ENCODE results near the gene CDC37L1. TPM values are rescaled to one million over a fixed set of nuclear protein-coding genes. Genes with fewer than 3 reads are reported as not detected.

Gene CDC37L1
- total and polyA plus RNA-seq, 9 of the 15 experiments (the other 6 are each of a cell fraction or from before 2014, with no cell fraction given) = 1.5 to 7.9 (median 6.0) TPM

GRCh38 chr9:4740638-4741364, 61.4 kb downstream of the CDC37L1 start, which contains the start of gene AK3 (continued):
- TF ChIP-seq ZNF764 (CRISPR knock-in tag; IDR thresholded peaks at IDR 0.05; ENCODE audit: low read depth) = no peak
- TF ChIP-seq, protein P1, sequence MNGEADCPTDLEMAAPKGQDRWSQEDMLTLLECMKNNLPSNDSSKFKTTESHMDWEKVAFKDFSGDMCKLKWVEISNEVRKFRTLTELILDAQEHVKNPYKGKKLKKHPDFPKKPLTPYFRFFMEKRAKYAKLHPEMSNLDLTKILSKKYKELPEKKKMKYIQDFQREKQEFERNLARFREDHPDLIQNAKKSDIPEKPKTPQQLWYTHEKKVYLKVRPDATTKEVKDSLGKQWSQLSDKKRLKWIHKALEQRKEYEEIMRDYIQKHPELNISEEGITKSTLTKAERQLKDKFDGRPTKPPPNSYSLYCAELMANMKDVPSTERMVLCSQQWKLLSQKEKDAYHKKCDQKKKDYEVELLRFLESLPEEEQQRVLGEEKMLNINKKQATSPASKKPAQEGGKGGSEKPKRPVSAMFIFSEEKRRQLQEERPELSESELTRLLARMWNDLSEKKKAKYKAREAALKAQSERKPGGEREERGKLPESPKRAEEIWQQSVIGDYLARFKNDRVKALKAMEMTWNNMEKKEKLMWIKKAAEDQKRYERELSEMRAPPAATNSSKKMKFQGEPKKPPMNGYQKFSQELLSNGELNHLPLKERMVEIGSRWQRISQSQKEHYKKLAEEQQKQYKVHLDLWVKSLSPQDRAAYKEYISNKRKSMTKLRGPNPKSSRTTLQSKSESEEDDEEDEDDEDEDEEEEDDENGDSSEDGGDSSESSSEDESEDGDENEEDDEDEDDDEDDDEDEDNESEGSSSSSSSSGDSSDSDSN (IDR thresholded peaks at IDR 0.05; ENCODE audit: borderline replicate concordance in 1 of 2, low read depth in 2 of 2, low read length in 2 of 2) = peak; percentile 84 to 93; a peak in 3 of 4 replicates
- no peak; the same call in 1 of the 2 replicates for TF ChIP-seq ZBTB17 (CRISPR knock-in tag; IDR thresholded peaks at IDR 0.05)
- TF ChIP-seq ZNF143 (CRISPR knock-in tag; IDR thresholded peaks at IDR 0.05) = 0 out of 2 replicates have a peak, but pooled peaks have one; percentile 18
- no peak for TF ChIP-seq ID3 (CRISPR knock-in tag; IDR thresholded peaks at IDR 0.05)
- TF ChIP-seq ID3 (tag; IDR thresholded peaks at IDR 0.05) = no peak
- TF ChIP-seq GTF3C2 (IDR thresholded peaks at IDR 0.05; ENCODE audit: borderline replicate concordance, extremely low read depth, insufficient read length) = no peak
- no peak for TF ChIP-seq CBX2 (IDR thresholded peaks at IDR 0.05; ENCODE audit: insufficient read depth, low read length, poor library complexity, severe bottlenecking)
- TF ChIP-seq SMAD1 (IDR thresholded peaks at IDR 0.05; ENCODE audit: low read depth, low read length, partially characterized antibody) = no peak
- peak; percentile 75; the same call in 1 of the 2 replicates for TF ChIP-seq RB1 (IDR thresholded peaks at IDR 0.05; ENCODE audit: low read depth)
- TF ChIP-seq ZNF436 (CRISPR knock-in tag; IDR thresholded peaks at IDR 0.05) = no peak
- no peak for TF ChIP-seq HLTF (IDR thresholded peaks at IDR 0.05)
- no peak for TF ChIP-seq ZNF24 (IDR thresholded peaks at IDR 0.05)
- TF ChIP-seq ZNF347 (CRISPR knock-in tag; IDR thresholded peaks at IDR 0.05; ENCODE audit: low read depth) = no peak
- peak; percentile 70 for TF ChIP-seq L3MBTL2 (IDR thresholded peaks at IDR 0.05)
- no peak for TF ChIP-seq JUNB (CRISPR knock-in tag; conservative IDR thresholded peaks at IDR 0.05)
- no peak for TF ChIP-seq FOXM1 (IDR thresholded peaks at IDR 0.05; ENCODE audit: low read depth)
- 0 out of 2 replicates have a peak, but pooled peaks have one; percentile 24 for TF ChIP-seq FOXM1 (CRISPR knock-in tag; IDR thresholded peaks at IDR 0.05; ENCODE audit: low read depth)
- TF ChIP-seq, protein P2, sequence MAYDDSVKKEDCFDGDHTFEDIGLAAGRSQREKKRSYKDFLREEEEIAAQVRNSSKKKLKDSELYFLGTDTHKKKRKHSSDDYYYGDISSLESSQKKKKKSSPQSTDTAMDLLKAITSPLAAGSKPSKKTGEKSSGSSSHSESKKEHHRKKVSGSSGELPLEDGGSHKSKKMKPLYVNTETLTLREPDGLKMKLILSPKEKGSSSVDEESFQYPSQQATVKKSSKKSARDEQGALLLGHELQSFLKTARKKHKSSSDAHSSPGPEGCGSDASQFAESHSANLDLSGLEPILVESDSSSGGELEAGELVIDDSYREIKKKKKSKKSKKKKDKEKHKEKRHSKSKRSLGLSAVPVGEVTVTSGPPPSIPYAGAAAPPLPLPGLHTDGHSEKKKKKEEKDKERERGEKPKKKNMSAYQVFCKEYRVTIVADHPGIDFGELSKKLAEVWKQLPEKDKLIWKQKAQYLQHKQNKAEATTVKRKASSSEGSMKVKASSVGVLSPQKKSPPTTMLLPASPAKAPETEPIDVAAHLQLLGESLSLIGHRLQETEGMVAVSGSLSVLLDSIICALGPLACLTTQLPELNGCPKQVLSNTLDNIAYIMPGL (CRISPR knock-in tag; IDR thresholded peaks at IDR 0.05) = no peak
